GM23338 (cell line): ENCODE results near the gene SNORC. TPM values are rescaled to one million over a fixed set of nuclear protein-coding genes. Genes with fewer than 3 reads are reported as not detected.

ENCODE experiments used
- ATAC-seq: fragments of 200-7000 bp; cut with Tn5 transposase; 3 replicates; pipeline ENCODE4 v1.9.1; 2020
- DNase-seq: peaks from one replicate; pipeline ENCODE4 v3.0.0-alpha.2; 2015; ENCODE audit warnings: low spot score
- H2AFZ ChIP-seq: fragments of 200-600 bp; sonication (generic); 2 replicates; pipeline ENCODE4 v1.8.0; 2016; ENCODE audit warnings: antibody characterized with exemption, mild to moderate bottlenecking, moderate library complexity
- H3F3A ChIP-seq: fragments of 200-600 bp; sonication (generic); replicated peaks from 2 replicates; pipeline ENCODE4 v1.8.0; 2017; ENCODE audit warnings: antibody characterized with exemption, mixed run types, low read depth
- H3K27ac ChIP-seq: fragments of 200-600 bp; sonication (generic); 2 replicates; pipeline ENCODE4 v1.6.1; 2016; ENCODE audit warnings: low read depth
- H3K27me3 ChIP-seq: fragments of 200-600 bp; sonication (generic); 2 replicates; pipeline ENCODE4 v1.8.0; 2016; ENCODE audit warnings: mild to moderate bottlenecking, mixed run types, moderate library complexity; ENCODE audit not compliant: insufficient read depth
- H3K36me3 ChIP-seq: fragments of 200-600 bp; sonication (generic); 2 replicates; pipeline ENCODE4 v1.8.0; 2016; ENCODE audit warnings: mild to moderate bottlenecking; ENCODE audit not compliant: insufficient read depth
- H3K4me1 ChIP-seq: fragments of 200-600 bp; sonication (generic); 2 replicates; pipeline ENCODE4 v1.8.0; 2016; ENCODE audit warnings: mild to moderate bottlenecking, moderate library complexity; ENCODE audit not compliant: insufficient read depth
- H3K4me2 ChIP-seq: fragments of 200-600 bp; sonication (generic); 2 replicates; pipeline ENCODE4 v1.7.1; 2017; ENCODE audit warnings: mixed run types
- H3K4me3 ChIP-seq: fragments of 200-600 bp; sonication (generic); 2 replicates; pipeline ENCODE4 v1.6.1; 2016; ENCODE audit warnings: mixed run types
- H3K79me2 ChIP-seq: fragments of 200-600 bp; sonication (generic); replicated peaks from 2 replicates; pipeline ENCODE4 v1.8.0; 2017; ENCODE audit warnings: mild to moderate bottlenecking; ENCODE audit not compliant: insufficient read depth
- H3K9me2 ChIP-seq: fragments of 200-600 bp; sonication (generic); 2 replicates; pipeline ENCODE4 v1.8.0; 2017; ENCODE audit not compliant: insufficient read depth
- H4K20me1 ChIP-seq: fragments of 200-600 bp; sonication (generic); replicated peaks from 2 replicates; pipeline ENCODE4 v1.8.0; 2017; ENCODE audit warnings: mild to moderate bottlenecking; ENCODE audit not compliant: insufficient read depth
- H3K27ac Mint-ChIP-seq: 2 replicates; pipeline ENCODE4 v1.8.0; 2020; ENCODE audit warnings: inconsistent platforms, mild to moderate bottlenecking, moderate library complexity, mixed read lengths
- H3K27me3 Mint-ChIP-seq: 3 replicates; pipeline ENCODE4 v1.8.0; 2022; ENCODE audit warnings: low read depth, mild to moderate bottlenecking, moderate library complexity, mixed read lengths, inconsistent platforms; ENCODE audit not compliant: insufficient read depth, poor library complexity
- H3K36me3 Mint-ChIP-seq: 3 replicates; pipeline ENCODE4 v1.8.0; 2021; ENCODE audit warnings: low read depth, mild to moderate bottlenecking, inconsistent platforms, moderate library complexity, mixed read lengths
- H3K4me1 Mint-ChIP-seq: 3 replicates; pipeline ENCODE4 v1.8.0; 2020; ENCODE audit warnings: mild to moderate bottlenecking, inconsistent platforms, mixed read lengths
- H3K4me3 Mint-ChIP-seq: 3 replicates; pipeline ENCODE4 v1.8.0; 2021; ENCODE audit warnings: moderate library complexity, mild to moderate bottlenecking, inconsistent platforms, mixed read lengths
- H3K9me3 Mint-ChIP-seq: 3 replicates; pipeline ENCODE4 v1.8.0; 2020; ENCODE audit warnings: moderate library complexity, mild to moderate bottlenecking, inconsistent platforms, mixed read lengths
- CREB1 ChIP-seq: fragments of 250-450 bp; sonication (Bioruptor Pico); IDR thresholded peaks from 2 replicates; pipeline ENCODE4 v1.5.0; 2020; ENCODE audit warnings: low read depth, mild to moderate bottlenecking, moderate library complexity
- ETS1 ChIP-seq: IDR thresholded peaks from 2 replicates; pipeline ENCODE4 v1.6.1; 2016; ENCODE audit warnings: antibody characterized with exemption
- EZH2 ChIP-seq: fragments of 200-600 bp; sonication (generic); IDR thresholded peaks from one replicate; pipeline ENCODE4 v1.8.0; 2017; ENCODE audit warnings: antibody characterized with exemption, mild to moderate bottlenecking, low read depth; ENCODE audit not compliant: unreplicated experiment
- EZH2phosphoT487 ChIP-seq: fragments of 200-600 bp; sonication (generic); IDR thresholded peaks from one replicate; pipeline ENCODE4 v1.8.1; 2018; ENCODE audit warnings: antibody characterized with exemption; ENCODE audit not compliant: unreplicated experiment
- JUNB ChIP-seq: IDR thresholded peaks from one replicate; pipeline ENCODE4 v1.6.1; 2016; ENCODE audit warnings: antibody characterized with exemption; ENCODE audit not compliant: unreplicated experiment
- NANOG ChIP-seq: IDR thresholded peaks from 2 replicates; pipeline ENCODE4 v1.6.1; 2016; ENCODE audit warnings: antibody characterized with exemption, borderline replicate concordance
- POLR2AphosphoS5 ChIP-seq: IDR thresholded peaks from 2 replicates; pipeline ENCODE4 v1.6.1; 2016; ENCODE audit warnings: antibody characterized with exemption, low read depth
- STAT1 ChIP-seq: IDR thresholded peaks from one replicate; pipeline ENCODE4 v1.6.1; 2016; ENCODE audit warnings: antibody characterized with exemption; ENCODE audit not compliant: unreplicated experiment
- ZNF114 ChIP-seq: fragments of 250-450 bp; sonication (Bioruptor Pico); IDR thresholded peaks from 2 replicates; pipeline ENCODE4 v1.5.0; 2020; ENCODE audit warnings: mild to moderate bottlenecking, moderate library complexity
- ZNF331 ChIP-seq: fragments of 250-450 bp; sonication (Bioruptor Pico); IDR thresholded peaks from 2 replicates; pipeline ENCODE4 v1.5.0; 2020; ENCODE audit warnings: low read depth, mild to moderate bottlenecking, moderate library complexity
- ZNF462 ChIP-seq: fragments of 250-450 bp; sonication (Bioruptor Pico); IDR thresholded peaks from 2 replicates; pipeline ENCODE4 v1.5.0; 2020; ENCODE audit warnings: mild to moderate bottlenecking, moderate library complexity
- polyA plus RNA-seq: library from polyadenylated mRNA; unstranded; fragments of >200 nt; fragmentation: Nextera tagmentation; extraction: Ambion mirVana; gene quantifications from 2 replicates; pipeline ENCODE4 v1.2.1, GENCODE V29; 2016
- total RNA-seq: library from RNA; depleted of rRNA; stranded (reverse); fragments of >200 nt; shearing (Covaris generic); gene quantifications from 2 replicates; pipeline ENCODE4 v1.2.3, GENCODE V29; 2014
- TF ChIP-seq, protein P1 (sequence below): IDR thresholded peaks from one replicate; pipeline ENCODE4 v1.6.1; 2018; ENCODE audit warnings: antibody characterized with exemption; ENCODE audit not compliant: unreplicated experiment

The SNORC gene
- total and polyA plus RNA-seq, 2 experiments from 2014 or later = 0.80 to 1.6 TPM

DNA sequence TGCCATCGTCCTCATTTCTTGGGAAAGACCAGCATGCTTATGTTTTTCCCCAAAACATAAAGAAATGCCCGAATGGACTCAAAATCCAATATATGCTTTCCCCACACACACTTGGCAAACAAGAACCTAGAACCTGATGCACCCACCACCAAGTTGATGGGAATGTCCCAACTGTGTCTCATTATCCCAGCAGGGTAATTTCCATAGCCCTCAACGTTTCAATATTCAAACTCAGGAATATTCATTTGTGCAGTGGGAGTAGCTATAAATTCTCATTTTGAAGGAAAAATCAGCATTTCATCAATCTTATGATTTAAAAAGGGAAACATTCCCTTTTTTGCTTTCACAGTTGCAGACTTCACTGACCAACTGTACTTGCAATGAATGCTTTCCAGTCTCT lies 50.7 kb downstream of the SNORC start (continued):
- TF ChIP-seq, protein P1, sequence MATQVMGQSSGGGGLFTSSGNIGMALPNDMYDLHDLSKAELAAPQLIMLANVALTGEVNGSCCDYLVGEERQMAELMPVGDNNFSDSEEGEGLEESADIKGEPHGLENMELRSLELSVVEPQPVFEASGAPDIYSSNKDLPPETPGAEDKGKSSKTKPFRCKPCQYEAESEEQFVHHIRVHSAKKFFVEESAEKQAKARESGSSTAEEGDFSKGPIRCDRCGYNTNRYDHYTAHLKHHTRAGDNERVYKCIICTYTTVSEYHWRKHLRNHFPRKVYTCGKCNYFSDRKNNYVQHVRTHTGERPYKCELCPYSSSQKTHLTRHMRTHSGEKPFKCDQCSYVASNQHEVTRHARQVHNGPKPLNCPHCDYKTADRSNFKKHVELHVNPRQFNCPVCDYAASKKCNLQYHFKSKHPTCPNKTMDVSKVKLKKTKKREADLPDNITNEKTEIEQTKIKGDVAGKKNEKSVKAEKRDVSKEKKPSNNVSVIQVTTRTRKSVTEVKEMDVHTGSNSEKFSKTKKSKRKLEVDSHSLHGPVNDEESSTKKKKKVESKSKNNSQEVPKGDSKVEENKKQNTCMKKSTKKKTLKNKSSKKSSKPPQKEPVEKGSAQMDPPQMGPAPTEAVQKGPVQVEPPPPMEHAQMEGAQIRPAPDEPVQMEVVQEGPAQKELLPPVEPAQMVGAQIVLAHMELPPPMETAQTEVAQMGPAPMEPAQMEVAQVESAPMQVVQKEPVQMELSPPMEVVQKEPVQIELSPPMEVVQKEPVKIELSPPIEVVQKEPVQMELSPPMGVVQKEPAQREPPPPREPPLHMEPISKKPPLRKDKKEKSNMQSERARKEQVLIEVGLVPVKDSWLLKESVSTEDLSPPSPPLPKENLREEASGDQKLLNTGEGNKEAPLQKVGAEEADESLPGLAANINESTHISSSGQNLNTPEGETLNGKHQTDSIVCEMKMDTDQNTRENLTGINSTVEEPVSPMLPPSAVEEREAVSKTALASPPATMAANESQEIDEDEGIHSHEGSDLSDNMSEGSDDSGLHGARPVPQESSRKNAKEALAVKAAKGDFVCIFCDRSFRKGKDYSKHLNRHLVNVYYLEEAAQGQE = no peak
- no peak for TF ChIP-seq EZH2
- TF ChIP-seq ZNF114 (CRISPR knock-in tag) = no peak
- TF ChIP-seq JUNB = no peak
- TF ChIP-seq POLR2AphosphoS5 = no peak

DNA sequence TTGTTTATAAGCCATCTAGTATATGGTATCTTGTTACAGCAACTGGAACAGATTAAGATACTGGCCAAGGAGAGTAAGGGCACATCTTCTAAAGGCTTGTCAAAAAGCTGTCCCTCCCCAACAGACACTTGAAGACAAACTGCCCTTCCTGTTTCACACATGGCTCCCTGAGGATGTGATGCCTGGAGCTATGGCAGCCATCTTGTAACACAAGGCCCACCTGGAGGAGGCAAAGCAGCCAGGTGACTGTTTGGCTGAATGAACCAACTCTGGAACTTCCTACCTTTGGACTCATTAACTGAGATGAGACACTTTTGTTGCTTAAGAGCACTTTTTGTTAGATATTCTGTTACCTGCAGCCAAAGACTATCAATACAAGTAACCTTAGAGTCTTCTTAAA lies 54.4 kb downstream of the SNORC start:
- H3K27me3 ChIP-seq = peaks cover 48% of the 10 kb centered on the region
- Mint-ChIP-seq H3K27me3 (peaks cover 32% of the 10 kb centered on the region), H3K4me3 (no peak overlapping the region), H3K4me1 (peaks cover 24% of the 10 kb centered on the region), H3K9me3 (peaks cover 3% of the 10 kb centered on the region; the same call in 1 of the 3 replicates), H3K36me3 (no peaks in the 10 kb centered on the region), H3K27ac (no peak overlapping the region)
- no peaks in the 10 kb centered on the region for H3F3A ChIP-seq
- DNase-seq = no peak
- peaks cover 26% of the 10 kb centered on the region for H3K4me1 ChIP-seq
- no peak for ATAC-seq
- no peaks in the 10 kb centered on the region; the same call in none of the 2 replicates for H4K20me1 ChIP-seq
- H3K27ac ChIP-seq = no peak overlapping the region
- H3K79me2 ChIP-seq = no peaks in the 10 kb centered on the region
- H3K4me2 ChIP-seq = no peak overlapping the region
- H3K36me3 ChIP-seq = no peaks in the 10 kb centered on the region
- H3K4me3 ChIP-seq = no peak overlapping the region
- H2AFZ ChIP-seq = no peak overlapping the region
- H3K9me2 ChIP-seq = no peaks in the 10 kb centered on the region
- no peak for TF ChIP-seq NANOG
- TF ChIP-seq ZNF331 (CRISPR knock-in tag) = no peak
- no peak for TF ChIP-seq CREB1 (CRISPR knock-in tag)
- TF ChIP-seq ETS1 = no peak
- no peak for TF ChIP-seq ZNF114 (CRISPR knock-in tag)
- no peak for TF ChIP-seq JUNB
- TF ChIP-seq POLR2AphosphoS5 = no peak
- no peak for TF ChIP-seq EZH2phosphoT487
- no peak for TF ChIP-seq EZH2
- TF ChIP-seq STAT1 = no peak
- TF ChIP-seq ZNF462 = no peak
